NCI-H446 treated with DMSO at 0.1 percent for 48 hours (cell line): ENCODE measurements around the gene BRD4.
A peak's percentile ranks its signal among the peaks of the same experiment; 100 is the strongest.

Experiments used
- DNase-seq: peaks from one replicate; lab custom pipeline; 2025; lab: John Stamatoyannopoulos, UW

The BRD4 gene

DNA sequence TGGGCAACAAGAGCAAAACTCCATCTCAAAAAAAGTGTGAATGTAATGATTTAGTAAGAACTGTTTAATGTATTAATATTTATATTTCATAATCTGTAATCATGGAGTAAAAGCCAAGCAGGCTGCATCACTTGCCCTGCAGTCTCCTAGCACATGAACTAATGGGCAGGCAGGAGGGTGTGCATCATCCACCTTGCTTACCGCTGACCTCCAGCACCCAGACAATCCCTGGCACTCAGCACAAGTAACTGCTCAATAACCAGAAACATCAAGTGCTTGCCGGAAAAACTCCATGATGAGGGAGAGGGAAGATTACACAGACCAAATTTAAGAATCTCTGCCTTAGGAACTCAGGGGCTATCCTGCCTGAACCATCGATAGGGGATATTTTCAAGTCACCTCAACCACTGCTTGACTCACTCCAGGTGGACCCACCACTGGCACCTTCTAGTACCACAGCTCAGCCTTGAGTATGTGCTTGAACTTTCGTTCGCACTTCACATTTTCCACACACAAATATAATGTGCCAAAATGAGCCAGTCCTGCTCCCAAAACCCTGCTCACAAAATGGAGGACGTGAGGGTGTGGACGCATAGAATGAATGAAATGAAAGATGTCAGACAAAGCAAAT, 18.6 kb downstream of the BRD4 start:
- DNase-seq, result no peak

GRCh38 chr19:15307169-15307568, 25.2 kb downstream of the BRD4 start:
- DNase-seq, result no peak

DNA sequence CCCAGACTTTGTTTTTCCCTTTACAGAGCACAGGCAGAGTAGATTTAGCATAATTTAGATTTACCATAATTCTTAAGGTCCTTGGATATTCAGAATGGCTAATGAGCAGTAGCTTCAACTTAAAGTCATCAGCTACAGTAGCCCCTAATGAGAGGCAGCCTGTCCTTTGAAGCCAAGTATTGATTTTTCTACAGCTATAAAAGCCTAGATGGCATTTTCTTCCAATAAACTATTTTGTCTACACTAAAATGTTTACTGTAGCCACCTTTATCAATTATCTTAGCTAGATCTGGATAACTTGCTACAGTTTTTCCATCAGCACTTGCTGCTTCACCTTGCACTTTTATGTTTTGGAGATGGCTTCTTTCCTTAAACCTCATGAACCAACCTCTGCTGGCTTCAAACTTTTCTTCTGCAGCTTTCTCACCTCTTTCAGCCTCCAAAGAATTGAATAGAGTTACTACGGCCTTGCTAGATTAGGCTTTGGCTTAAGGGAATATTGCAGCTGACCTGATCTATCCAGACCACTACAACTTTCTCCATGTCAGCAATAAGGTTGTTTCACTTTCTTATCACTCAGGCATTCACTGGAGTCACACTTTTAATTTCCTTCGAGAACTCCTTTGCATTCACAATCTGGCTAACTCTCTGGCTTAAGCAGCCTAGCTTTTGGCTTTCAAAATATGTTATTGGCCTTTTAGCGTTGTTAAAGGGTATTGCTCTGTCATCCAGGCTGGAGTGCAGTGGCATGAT, 26.6 kb downstream of the BRD4 start:
- DNase-seq, result no peak

- peak; percentile 92 for DNase-seq
Measured at GRCh38 chr19:15304140-15304705, 28.1 kb downstream of the BRD4 start.

GRCh38 chr19:15303105-15303780, 29.1 kb downstream of the BRD4 start:
- DNase-seq, result no peak

DNA sequence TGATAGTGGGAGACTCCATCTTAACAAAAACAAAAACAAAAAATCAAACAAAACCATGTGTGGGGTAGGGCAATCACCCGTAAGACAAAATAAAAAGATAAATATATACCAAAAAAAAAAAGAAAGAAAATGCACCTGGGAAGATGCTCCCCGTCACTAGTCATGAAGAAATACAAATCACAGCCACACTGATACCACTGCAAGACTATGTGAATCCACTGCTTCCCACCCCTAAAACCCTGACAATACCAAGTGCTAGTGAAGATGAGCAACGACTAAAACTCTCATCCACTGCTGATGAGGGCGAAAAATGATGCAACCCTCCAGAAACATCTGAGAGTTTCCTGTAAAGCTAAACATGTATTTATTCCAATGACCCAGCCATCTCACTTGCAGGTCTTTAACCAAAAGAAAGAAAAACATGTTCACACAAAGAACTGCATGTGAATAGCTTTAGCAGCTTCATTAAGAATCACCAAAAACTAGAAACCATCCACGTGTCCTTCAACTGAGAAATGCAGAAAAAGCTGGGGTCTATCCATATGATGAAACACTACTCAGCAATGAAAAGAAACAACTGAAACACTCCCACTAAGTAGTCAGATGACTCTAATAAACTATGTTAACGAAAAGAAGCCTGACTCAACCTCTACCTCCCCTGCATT, 31.7 kb downstream of the BRD4 start:
- DNase-seq, result no peak

DNA sequence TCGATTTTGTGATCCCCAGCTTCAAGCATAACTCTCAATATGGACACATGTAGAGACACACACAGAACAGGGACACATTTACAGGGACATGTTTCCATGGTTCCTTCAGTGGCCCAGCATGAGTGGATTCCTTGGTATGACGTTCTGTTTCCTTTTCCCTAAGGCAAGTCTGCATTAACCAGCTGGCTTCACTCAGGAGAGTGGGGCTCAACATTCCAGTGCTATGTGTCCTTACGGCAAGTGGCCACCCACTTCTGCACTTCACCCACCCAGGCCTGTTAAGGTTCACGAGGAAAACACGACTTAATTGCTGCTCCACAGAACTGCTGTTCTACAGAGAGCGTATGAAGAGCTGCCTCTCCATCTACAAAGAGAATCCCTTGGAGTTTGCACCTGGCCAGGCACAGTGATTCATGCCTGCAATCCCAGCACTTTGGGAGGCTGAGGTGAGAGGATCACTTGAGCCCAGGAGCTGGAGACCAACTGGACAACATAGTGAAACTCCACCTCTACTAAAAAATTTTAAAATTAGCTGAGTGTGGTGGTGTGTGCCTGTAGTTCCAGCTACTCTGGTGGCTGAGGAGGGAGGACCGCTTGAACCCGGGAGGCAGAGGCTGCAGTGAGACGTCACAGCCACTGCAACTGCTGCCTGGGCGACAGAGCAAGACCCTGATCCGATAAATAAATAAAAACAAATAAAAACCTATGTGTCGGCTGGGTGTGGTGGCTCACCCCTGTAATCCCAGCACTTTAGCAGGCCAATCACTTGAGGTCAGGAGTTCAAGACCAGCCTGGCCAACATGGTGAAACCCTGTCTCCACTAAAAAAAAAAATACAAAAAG, 32.5 kb downstream of the BRD4 start:
- DNase-seq, result no peak

- DNase-seq, result no peak
Measured at GRCh38 chr19:15298847-15299567, 33.3 kb downstream of the BRD4 start.

GRCh38 chr19:15297416-15298224, 34.7 kb downstream of the BRD4 start:
- DNase-seq, result no peak

DNA sequence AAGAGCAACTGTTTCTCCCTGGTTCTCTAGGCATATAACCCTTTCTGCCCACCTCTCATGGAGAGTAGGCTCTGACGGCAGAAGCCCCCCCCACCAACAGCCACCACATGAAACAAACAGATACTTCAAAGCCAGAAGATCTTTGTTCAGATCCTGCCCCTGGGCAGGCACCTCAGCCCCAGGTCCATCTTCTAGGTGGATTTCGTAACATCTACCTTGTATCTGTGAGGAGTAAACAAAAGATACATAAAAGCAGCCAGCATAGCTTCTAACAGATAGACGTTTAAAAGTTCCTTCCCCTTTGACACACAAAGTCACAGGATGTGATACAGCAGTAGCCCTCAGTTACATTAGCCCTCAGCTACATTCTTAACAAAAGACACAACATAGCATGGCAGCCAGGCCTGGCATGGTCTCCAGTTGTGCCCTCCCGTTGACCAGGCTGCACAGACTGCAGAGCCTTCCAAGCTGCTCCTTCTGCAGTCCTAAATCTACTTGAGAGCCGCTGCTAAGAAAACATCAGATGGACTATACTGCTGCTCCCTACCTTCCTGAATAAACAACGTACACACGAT, 35.4 kb downstream of the BRD4 start:
- DNase-seq, result no peak

DNA sequence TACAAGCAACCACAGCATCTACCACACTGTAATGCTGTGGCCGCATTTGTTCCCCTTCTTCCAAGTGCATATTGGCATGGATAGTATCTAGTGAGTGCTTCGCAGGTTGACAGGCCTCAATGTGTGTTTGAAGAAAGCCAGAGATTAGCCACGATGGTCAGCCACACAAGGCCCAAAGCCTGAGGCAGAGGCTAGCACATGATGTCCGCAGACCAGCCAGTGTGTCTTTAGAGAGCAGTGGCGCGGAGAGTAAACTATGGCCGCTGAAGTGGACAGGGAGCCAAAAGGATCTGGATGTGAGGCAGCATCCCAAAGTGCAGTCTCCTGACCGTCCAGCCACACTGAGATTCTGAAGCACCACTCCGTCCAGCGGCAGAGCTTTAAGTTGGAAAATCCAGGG, 36.0 kb downstream of the BRD4 start:
- DNase-seq, result no peak

- peak; percentile 52 for DNase-seq
Measured at GRCh38 chr19:15294561-15294990, 37.8 kb downstream of the BRD4 start.

GRCh38 chr19:15293781-15294491, 38.4 kb downstream of the BRD4 start:
- DNase-seq, result no peak

DNA sequence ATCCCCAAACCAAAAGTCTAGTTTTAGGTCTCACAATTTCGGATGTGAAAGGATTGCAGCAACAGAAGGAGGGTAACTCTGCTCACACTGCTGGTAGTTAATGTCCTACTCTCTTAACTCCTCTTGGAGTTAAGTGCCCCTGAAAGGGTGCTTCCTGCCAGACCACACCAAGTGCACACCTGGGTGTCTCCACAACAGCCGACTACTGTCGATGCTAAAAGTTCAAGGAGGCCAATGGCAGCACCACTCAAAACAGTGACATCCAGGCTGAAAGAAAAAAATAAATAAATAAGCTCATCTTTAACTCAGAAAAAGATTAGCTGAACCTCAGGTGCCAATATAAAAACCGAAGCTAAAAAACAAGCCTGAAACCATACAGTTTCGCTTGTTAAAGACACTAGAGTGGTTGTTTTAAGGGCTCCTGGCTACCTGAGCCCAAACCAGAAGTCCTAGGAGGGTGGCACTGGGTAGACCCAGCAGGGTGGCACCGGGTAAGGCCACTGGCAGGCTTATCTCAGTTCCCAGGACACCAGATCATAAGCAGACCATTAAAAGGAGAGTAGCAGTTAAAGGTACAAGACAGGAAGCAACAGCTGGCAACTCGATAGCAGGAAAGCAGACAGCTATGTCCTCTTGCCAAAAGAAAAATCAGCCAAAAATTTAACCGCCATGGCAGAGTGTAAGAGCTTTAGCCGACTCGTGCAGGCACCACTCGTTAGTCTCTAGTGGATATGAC, 39.3 kb downstream of the BRD4 start:
- DNase-seq, result peak; percentile 17

DNA sequence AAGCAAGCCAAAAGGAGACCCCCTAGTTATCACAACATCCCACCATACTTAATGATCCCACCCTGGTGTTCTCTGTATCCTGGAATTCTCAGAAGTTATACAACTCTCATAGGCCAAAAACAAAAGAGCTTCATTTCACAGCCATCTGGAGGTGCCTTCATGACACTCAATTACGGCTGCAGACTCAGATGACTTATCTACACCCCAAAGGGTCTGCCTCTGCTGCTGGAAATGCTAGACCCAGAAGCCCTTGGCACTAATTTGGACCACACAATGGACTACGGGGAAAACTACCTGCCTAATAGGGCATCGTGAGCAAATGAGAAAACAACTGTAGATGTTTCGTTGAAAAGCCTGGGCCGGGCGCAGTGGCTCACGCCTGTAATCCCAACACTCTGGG, 40.2 kb downstream of the BRD4 start:
- no peak for DNase-seq

- DNase-seq, result no peak
Measured at GRCh38 chr19:15291548-15292021, 40.8 kb downstream of the BRD4 start.

- no peak for DNase-seq
Measured at GRCh38 chr19:15291089-15291488, 41.2 kb downstream of the BRD4 start.

- no peak for DNase-seq
Measured at GRCh38 chr19:15290166-15290565, 42.2 kb downstream of the BRD4 start.
